WTC11 (cell line): ENCODE results near the gene GPC6. TPM values are rescaled to one million over a fixed set of nuclear protein-coding genes. Genes with fewer than 3 reads are reported as not detected.

ENCODE experiments used
- ATAC-seq: fragments of 200-7000 bp; cut with Tn5 transposase; 2 replicates; pipeline ENCODE4 v1.10.0; 2021; ENCODE audit warnings: mild to moderate bottlenecking, moderate library complexity
- CTCF ChIA-PET: fragments of 300-600 bp; sonication (Branson Sonifier 250); formaldehyde crosslinking; loops from one replicate; lab custom pipeline; 2021; ENCODE audit warnings: antibody characterized with exemption; lab: Charles Lee
- POLR2A ChIA-PET: fragments of 350-600 bp; sonication (Branson Sonifier 250); formaldehyde crosslinking; loops from one replicate; lab custom pipeline; 2021; ENCODE audit warnings: antibody characterized with exemption; lab: Charles Lee
- DNase-seq: peaks from one replicate; pipeline ENCODE4 v3.0.0; 2021; ENCODE audit warnings: low spot score
- H3K27ac Mint-ChIP-seq: 2 replicates; pipeline ENCODE4 v1.8.0; 2021; ENCODE audit warnings: mixed read lengths
- H3K27me3 Mint-ChIP-seq: 2 replicates; pipeline ENCODE4 v1.8.0; 2021; ENCODE audit warnings: low read depth, mild to moderate bottlenecking, moderate library complexity, mixed read lengths
- H3K36me3 Mint-ChIP-seq: 2 replicates; pipeline ENCODE4 v1.8.0; 2021; ENCODE audit warnings: mixed read lengths
- H3K4me1 Mint-ChIP-seq: 2 replicates; pipeline ENCODE4 v1.8.0; 2022; ENCODE audit warnings: mixed read lengths
- H3K4me3 Mint-ChIP-seq: 2 replicates; pipeline ENCODE4 v1.8.0; 2021; ENCODE audit warnings: mild to moderate bottlenecking, moderate library complexity, mixed read lengths
- H3K9me3 Mint-ChIP-seq: 2 replicates; pipeline ENCODE4 v1.8.0; 2021; ENCODE audit warnings: mixed read lengths
- CBFB ChIP-seq: sonication (generic); formaldehyde crosslinking; IDR thresholded peaks from 2 replicates; pipeline ENCODE4 v1.8.1; 2022; ENCODE audit warnings: mild to moderate bottlenecking, low read depth, missing genetic modification reagents
- EMX1 ChIP-seq: fragments of 250-450 bp; sonication (Bioruptor Pico); IDR thresholded peaks from 2 replicates; pipeline ENCODE4 v1.8.0; 2021; ENCODE audit warnings: mild to moderate bottlenecking
- ESRRA ChIP-seq: sonication (generic); formaldehyde crosslinking; IDR thresholded peaks from 2 replicates; pipeline ENCODE4 v1.8.1; 2022; ENCODE audit warnings: mild to moderate bottlenecking, missing genetic modification reagents, borderline replicate concordance
- GTF2I ChIP-seq: fragments of 250-450 bp; sonication (Bioruptor Pico); conservative IDR thresholded peaks from 2 replicates; pipeline ENCODE4 v1.4.0; 2021; ENCODE audit warnings: mild to moderate bottlenecking
- PRRX2 ChIP-seq: fragments of 250-450 bp; sonication (Bioruptor Pico); IDR thresholded peaks from 2 replicates; pipeline ENCODE4 v1.8.0; 2021; ENCODE audit warnings: mild to moderate bottlenecking
- RELA ChIP-seq: sonication (generic); formaldehyde crosslinking; IDR thresholded peaks from 2 replicates; pipeline ENCODE4 v1.8.1; 2022; ENCODE audit warnings: missing genetic modification reagents, mild to moderate bottlenecking, borderline replicate concordance
- SP1 ChIP-seq: sonication (generic); formaldehyde crosslinking; conservative IDR thresholded peaks from 2 replicates; pipeline ENCODE4 v1.8.1; 2022; ENCODE audit warnings: missing genetic modification reagents
- TEAD4 ChIP-seq: sonication (generic); formaldehyde crosslinking; IDR thresholded peaks from 2 replicates; pipeline ENCODE4 v1.8.0; 2022; ENCODE audit warnings: mild to moderate bottlenecking, missing genetic modification reagents
- TP53 ChIP-seq: sonication (generic); formaldehyde crosslinking; IDR thresholded peaks from 2 replicates; pipeline ENCODE4 v1.8.1; 2023; ENCODE audit warnings: mild to moderate bottlenecking, missing genetic modification reagents
- ZNF317 ChIP-seq: sonication (generic); formaldehyde crosslinking; IDR thresholded peaks from 2 replicates; pipeline ENCODE4 v1.8.1; 2023; ENCODE audit warnings: low read depth, mild to moderate bottlenecking, moderate library complexity, missing genetic modification reagents, borderline replicate concordance
- total RNA-seq: library from RNA; stranded (reverse); gene quantifications from 3 replicates; pipeline ENCODE4 v1.2.3, GENCODE V29; 2021
- TF ChIP-seq, protein P1 (sequence below): sonication (generic); formaldehyde crosslinking; IDR thresholded peaks from 2 replicates; pipeline ENCODE4 v1.8.1; 2022; ENCODE audit warnings: low read depth, missing genetic modification reagents, borderline replicate concordance
- TF ChIP-seq, protein P2 (sequence below): sonication (generic); formaldehyde crosslinking; IDR thresholded peaks from 2 replicates; pipeline ENCODE4 v1.8.1; 2022; ENCODE audit warnings: missing genetic modification reagents, borderline replicate concordance
- TF ChIP-seq, protein P3 (sequence below): sonication (generic); formaldehyde crosslinking; IDR thresholded peaks from 2 replicates; pipeline ENCODE4 v1.8.0; 2023; ENCODE audit warnings: mild to moderate bottlenecking, missing genetic modification reagents
- TF ChIP-seq, protein P4 (sequence below): sonication (generic); formaldehyde crosslinking; IDR thresholded peaks from 2 replicates; pipeline ENCODE4 v1.8.1; 2023; ENCODE audit warnings: mild to moderate bottlenecking, missing genetic modification reagents, borderline replicate concordance
- TF ChIP-seq, protein P5 (sequence below): fragments of 200-600 bp; IDR thresholded peaks from 2 replicates; pipeline ENCODE4 v1.8.0; 2022; ENCODE audit warnings: antibody characterized with exemption

The GPC6 gene
- total RNA-seq, 1 experiment from 2014 or later, result 19.5 TPM

DNA sequence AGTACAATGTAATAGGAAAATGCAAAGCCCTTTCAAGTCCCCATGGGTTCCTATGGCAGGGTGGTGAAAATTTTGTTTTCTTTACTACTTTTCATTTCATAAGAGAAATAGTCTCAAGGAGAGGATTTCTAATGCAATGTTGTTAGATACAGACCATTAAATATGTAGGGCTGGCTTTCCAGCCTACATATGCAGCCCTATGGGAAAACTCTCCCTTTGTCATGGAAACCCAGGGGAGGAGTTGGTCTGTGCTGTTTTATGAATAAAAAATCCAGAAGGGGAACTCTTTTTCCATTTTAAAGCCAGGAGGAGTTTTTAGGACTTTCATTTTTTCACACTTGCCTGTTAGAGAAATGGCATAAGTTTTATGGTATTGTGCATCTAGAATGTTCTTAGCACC lies 1133.3 kb downstream of the GPC6 start:
- Mint-ChIP-seq H3K36me3 (no peaks in the 10 kb centered on the region), H3K27ac (no peak overlapping the region), H3K4me3 (no peak overlapping the region), H3K9me3 (peaks cover 7% of the 10 kb centered on the region), H3K4me1 (peaks cover 14% of the 10 kb centered on the region), H3K27me3 (no peaks in the 10 kb centered on the region; the same call in 1 of the 2 replicates)
- no peak for TF ChIP-seq ZNF317 (CRISPR knock-in tag)
- TF ChIP-seq, protein P1, sequence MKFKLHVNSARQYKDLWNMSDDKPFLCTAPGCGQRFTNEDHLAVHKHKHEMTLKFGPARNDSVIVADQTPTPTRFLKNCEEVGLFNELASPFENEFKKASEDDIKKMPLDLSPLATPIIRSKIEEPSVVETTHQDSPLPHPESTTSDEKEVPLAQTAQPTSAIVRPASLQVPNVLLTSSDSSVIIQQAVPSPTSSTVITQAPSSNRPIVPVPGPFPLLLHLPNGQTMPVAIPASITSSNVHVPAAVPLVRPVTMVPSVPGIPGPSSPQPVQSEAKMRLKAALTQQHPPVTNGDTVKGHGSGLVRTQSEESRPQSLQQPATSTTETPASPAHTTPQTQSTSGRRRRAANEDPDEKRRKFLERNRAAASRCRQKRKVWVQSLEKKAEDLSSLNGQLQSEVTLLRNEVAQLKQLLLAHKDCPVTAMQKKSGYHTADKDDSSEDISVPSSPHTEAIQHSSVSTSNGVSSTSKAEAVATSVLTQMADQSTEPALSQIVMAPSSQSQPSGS (CRISPR knock-in tag), result no peak
- TF ChIP-seq TEAD4 (CRISPR knock-in tag), result no peak
- TF ChIP-seq, protein P2, sequence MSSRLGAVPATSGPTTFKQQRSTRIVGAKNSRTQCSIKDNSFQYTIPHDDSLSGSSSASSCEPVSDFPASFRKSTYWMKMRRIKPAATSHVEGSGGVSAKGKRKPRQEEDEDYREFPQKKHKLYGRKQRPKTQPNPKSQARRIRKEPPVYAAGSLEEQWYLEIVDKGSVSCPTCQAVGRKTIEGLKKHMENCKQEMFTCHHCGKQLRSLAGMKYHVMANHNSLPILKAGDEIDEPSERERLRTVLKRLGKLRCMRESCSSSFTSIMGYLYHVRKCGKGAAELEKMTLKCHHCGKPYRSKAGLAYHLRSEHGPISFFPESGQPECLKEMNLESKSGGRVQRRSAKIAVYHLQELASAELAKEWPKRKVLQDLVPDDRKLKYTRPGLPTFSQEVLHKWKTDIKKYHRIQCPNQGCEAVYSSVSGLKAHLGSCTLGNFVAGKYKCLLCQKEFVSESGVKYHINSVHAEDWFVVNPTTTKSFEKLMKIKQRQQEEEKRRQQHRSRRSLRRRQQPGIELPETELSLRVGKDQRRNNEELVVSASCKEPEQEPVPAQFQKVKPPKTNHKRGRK, result no peak
- TF ChIP-seq GTF2I (CRISPR knock-in tag), result no peak
- TF ChIP-seq CBFB, result no peak
- no peak for TF ChIP-seq EMX1
- no peak for TF ChIP-seq PRRX2 (CRISPR knock-in tag)
- TF ChIP-seq, protein P3, sequence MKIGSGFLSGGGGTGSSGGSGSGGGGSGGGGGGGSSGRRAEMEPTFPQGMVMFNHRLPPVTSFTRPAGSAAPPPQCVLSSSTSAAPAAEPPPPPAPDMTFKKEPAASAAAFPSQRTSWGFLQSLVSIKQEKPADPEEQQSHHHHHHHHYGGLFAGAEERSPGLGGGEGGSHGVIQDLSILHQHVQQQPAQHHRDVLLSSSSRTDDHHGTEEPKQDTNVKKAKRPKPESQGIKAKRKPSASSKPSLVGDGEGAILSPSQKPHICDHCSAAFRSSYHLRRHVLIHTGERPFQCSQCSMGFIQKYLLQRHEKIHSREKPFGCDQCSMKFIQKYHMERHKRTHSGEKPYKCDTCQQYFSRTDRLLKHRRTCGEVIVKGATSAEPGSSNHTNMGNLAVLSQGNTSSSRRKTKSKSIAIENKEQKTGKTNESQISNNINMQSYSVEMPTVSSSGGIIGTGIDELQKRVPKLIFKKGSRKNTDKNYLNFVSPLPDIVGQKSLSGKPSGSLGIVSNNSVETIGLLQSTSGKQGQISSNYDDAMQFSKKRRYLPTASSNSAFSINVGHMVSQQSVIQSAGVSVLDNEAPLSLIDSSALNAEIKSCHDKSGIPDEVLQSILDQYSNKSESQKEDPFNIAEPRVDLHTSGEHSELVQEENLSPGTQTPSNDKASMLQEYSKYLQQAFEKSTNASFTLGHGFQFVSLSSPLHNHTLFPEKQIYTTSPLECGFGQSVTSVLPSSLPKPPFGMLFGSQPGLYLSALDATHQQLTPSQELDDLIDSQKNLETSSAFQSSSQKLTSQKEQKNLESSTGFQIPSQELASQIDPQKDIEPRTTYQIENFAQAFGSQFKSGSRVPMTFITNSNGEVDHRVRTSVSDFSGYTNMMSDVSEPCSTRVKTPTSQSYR, result no peak
- TF ChIP-seq ESRRA (CRISPR knock-in tag), result no peak
- TF ChIP-seq, protein P4, sequence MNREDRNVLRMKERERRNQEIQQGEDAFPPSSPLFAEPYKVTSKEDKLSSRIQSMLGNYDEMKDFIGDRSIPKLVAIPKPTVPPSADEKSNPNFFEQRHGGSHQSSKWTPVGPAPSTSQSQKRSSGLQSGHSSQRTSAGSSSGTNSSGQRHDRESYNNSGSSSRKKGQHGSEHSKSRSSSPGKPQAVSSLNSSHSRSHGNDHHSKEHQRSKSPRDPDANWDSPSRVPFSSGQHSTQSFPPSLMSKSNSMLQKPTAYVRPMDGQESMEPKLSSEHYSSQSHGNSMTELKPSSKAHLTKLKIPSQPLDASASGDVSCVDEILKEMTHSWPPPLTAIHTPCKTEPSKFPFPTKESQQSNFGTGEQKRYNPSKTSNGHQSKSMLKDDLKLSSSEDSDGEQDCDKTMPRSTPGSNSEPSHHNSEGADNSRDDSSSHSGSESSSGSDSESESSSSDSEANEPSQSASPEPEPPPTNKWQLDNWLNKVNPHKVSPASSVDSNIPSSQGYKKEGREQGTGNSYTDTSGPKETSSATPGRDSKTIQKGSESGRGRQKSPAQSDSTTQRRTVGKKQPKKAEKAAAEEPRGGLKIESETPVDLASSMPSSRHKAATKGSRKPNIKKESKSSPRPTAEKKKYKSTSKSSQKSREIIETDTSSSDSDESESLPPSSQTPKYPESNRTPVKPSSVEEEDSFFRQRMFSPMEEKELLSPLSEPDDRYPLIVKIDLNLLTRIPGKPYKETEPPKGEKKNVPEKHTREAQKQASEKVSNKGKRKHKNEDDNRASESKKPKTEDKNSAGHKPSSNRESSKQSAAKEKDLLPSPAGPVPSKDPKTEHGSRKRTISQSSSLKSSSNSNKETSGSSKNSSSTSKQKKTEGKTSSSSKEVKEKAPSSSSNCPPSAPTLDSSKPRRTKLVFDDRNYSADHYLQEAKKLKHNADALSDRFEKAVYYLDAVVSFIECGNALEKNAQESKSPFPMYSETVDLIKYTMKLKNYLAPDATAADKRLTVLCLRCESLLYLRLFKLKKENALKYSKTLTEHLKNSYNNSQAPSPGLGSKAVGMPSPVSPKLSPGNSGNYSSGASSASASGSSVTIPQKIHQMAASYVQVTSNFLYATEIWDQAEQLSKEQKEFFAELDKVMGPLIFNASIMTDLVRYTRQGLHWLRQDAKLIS (CRISPR knock-in tag), result no peak
- TF ChIP-seq RELA (CRISPR knock-in tag), result no peak
- TF ChIP-seq TP53 (CRISPR knock-in tag), result no peak
- ATAC-seq (no peak), DNase-seq (no peak)
- ChIA-PET CTCF (no interaction called here), POLR2A (no interaction called here)

DNA sequence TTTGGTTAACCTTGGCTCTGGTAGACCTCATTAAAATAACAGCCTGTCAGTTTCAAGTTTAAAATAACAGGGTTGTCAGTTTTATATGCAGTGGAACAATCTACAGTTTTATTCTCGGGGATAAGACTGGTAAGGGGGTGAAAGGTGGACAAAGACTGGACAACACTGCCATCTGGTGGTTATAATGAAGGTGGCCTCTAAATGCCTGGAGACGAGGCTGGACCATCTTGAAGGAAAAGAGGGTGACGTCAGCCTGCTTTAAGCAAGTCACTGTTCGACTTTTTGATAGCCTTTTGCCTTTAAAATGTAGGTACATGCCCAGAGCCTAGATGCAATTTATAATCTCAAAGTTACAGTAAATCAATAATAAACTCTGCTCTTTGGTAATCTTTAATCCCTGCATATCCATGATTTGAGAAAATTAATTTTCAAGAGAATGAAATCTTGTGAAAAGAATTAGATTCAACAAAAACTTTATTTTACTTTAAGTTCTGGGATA lies 1135.9 kb downstream of the GPC6 start:
- H3K27ac Mint-ChIP-seq, result no peak overlapping the region

More for the DNA sequence above, 1135.9 kb downstream of the GPC6 start:
- peak; percentile 67 for DNase-seq
- CTCF ChIA-PET, result interaction anchor here (1.0 kb wide), 1 partner anchor 1034 kb away, joined by 4 read pairs; no protein-coding TSS in a partner anchor
- H3K4me3 Mint-ChIP-seq, result no peak overlapping the region
- H3K4me1 Mint-ChIP-seq, result peaks cover 17% of the 10 kb centered on the region
- ATAC-seq, result peak; percentile 95
- H3K36me3 Mint-ChIP-seq, result no peaks in the 10 kb centered on the region
- TF ChIP-seq SP1 (CRISPR knock-in tag), result no peak
- TF ChIP-seq, protein P5, sequence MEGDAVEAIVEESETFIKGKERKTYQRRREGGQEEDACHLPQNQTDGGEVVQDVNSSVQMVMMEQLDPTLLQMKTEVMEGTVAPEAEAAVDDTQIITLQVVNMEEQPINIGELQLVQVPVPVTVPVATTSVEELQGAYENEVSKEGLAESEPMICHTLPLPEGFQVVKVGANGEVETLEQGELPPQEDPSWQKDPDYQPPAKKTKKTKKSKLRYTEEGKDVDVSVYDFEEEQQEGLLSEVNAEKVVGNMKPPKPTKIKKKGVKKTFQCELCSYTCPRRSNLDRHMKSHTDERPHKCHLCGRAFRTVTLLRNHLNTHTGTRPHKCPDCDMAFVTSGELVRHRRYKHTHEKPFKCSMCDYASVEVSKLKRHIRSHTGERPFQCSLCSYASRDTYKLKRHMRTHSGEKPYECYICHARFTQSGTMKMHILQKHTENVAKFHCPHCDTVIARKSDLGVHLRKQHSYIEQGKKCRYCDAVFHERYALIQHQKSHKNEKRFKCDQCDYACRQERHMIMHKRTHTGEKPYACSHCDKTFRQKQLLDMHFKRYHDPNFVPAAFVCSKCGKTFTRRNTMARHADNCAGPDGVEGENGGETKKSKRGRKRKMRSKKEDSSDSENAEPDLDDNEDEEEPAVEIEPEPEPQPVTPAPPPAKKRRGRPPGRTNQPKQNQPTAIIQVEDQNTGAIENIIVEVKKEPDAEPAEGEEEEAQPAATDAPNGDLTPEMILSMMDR, result peak; percentile 74
- TF ChIP-seq, all 79 proteins: peak for 1
- Mint-ChIP-seq H3K27me3 (no peaks in the 10 kb centered on the region), H3K9me3 (no peaks in the 10 kb centered on the region)
- POLR2A ChIA-PET, result no interaction called here
